HepG2 (cell line): ENCODE measurements around the gene MYL6. TPM values are rescaled to one million over a fixed set of nuclear protein-coding genes. Genes with fewer than 3 reads are reported as not detected.

Experiments used
- CBX1 ChIP-seq: IDR thresholded peaks from one replicate; pipeline ENCODE4 v1.6.1; 2016; ENCODE audit warnings: antibody characterized with exemption, low read depth
- CBX5 ChIP-seq: sonication (generic); formaldehyde crosslinking; IDR thresholded peaks from 2 replicates; pipeline ENCODE4 v1.4.0; 2020; ENCODE audit warnings: missing genetic modification reagents, borderline replicate concordance
- GPN1 ChIP-seq: sonication (generic); formaldehyde crosslinking; IDR thresholded peaks from 2 replicates; pipeline ENCODE4 v1.5.1; 2020; ENCODE audit warnings: missing genetic modification reagents, borderline replicate concordance
- HDAC1 ChIP-seq: sonication (generic); formaldehyde crosslinking; IDR thresholded peaks from 2 replicates; pipeline ENCODE4 v1.5.1; 2020; ENCODE audit warnings: mild to moderate bottlenecking, missing genetic modification reagents
- HMG20B ChIP-seq: conservative IDR thresholded peaks from 2 replicates; pipeline ENCODE4 v1.6.1; 2016; ENCODE audit warnings: missing genetic modification reagents, missing compliant biosample characterization
- KDM4B ChIP-seq: sonication (generic); formaldehyde crosslinking; IDR thresholded peaks from 2 replicates; pipeline ENCODE4 v1.4.0; 2020; ENCODE audit warnings: missing genetic modification reagents
- MTERF4 ChIP-seq: sonication (generic); formaldehyde crosslinking; IDR thresholded peaks from 2 replicates; pipeline ENCODE4 v1.8.0; 2023; ENCODE audit warnings: mild to moderate bottlenecking, missing genetic modification reagents
- NKX3-1 ChIP-seq: sonication (generic); formaldehyde crosslinking; IDR thresholded peaks from 2 replicates; pipeline ENCODE4 v1.5.0; 2020; ENCODE audit warnings: missing genetic modification reagents
- SATB2 ChIP-seq: sonication (generic); formaldehyde crosslinking; IDR thresholded peaks from 2 replicates; pipeline ENCODE4 v1.5.0; 2020; ENCODE audit warnings: missing genetic modification reagents
- TAF15 ChIP-seq: fragments of 200-400 bp; formaldehyde crosslinking; IDR thresholded peaks from one replicate; pipeline ENCODE4 v1.6.1; 2018; ENCODE audit warnings: mild to moderate bottlenecking, low read depth, low read length; ENCODE audit not compliant: poor library complexity, severe bottlenecking
- TCF12 ChIP-seq, 2 experiments: fragments of 450-650 bp in 1 of 2; sonication (generic) in 1 of 2; formaldehyde crosslinking in 1 of 2; IDR thresholded peaks; 2 replicates each; pipeline versions ENCODE4 v1.6.1 to v1.8.0; 2017 to 2022; ENCODE audit warnings: antibody characterized with exemption in 1 of 2, mild to moderate bottlenecking in 1 of 2, missing genetic modification reagents in 1 of 2, moderate library complexity in 1 of 2
- ZNF235 ChIP-seq: sonication (generic); formaldehyde crosslinking; IDR thresholded peaks from 2 replicates; pipeline ENCODE4 v1.8.1; 2023; ENCODE audit warnings: mild to moderate bottlenecking, missing genetic modification reagents, borderline replicate concordance
- ZNF282 ChIP-seq: fragments of 450-650 bp; IDR thresholded peaks from 2 replicates; pipeline ENCODE4 v1.6.1; 2018; ENCODE audit not compliant: partially characterized antibody
- ZNF577 ChIP-seq: sonication (generic); formaldehyde crosslinking; IDR thresholded peaks from 2 replicates; pipeline ENCODE4 v1.4.0; 2020; ENCODE audit warnings: mild to moderate bottlenecking, low read depth, missing genetic modification reagents, borderline replicate concordance
- ZNF629 ChIP-seq: sonication (generic); formaldehyde crosslinking; conservative IDR thresholded peaks from 2 replicates; pipeline ENCODE4 v1.5.0; 2020; ENCODE audit warnings: missing genetic modification reagents
- ZNF646 ChIP-seq: sonication (generic); formaldehyde crosslinking; IDR thresholded peaks from 2 replicates; pipeline ENCODE4 v1.9.0; 2021; ENCODE audit warnings: mild to moderate bottlenecking, missing genetic modification reagents
- ZNF737 ChIP-seq: sonication (generic); formaldehyde crosslinking; IDR thresholded peaks from 2 replicates; pipeline ENCODE4 v1.5.0; 2020; ENCODE audit warnings: missing genetic modification reagents, mild to moderate bottlenecking, borderline replicate concordance
- ZNF775 ChIP-seq: sonication (generic); formaldehyde crosslinking; IDR thresholded peaks from 2 replicates; pipeline ENCODE4 v1.4.0; 2020; ENCODE audit warnings: missing genetic modification reagents, mild to moderate bottlenecking, moderate library complexity, borderline replicate concordance
- ZSCAN25 ChIP-seq: sonication (generic); formaldehyde crosslinking; IDR thresholded peaks from 2 replicates; pipeline ENCODE4 v1.8.0; 2022; ENCODE audit warnings: mild to moderate bottlenecking, missing genetic modification reagents
- polyA plus RNA-seq, 8 experiments: library from polyadenylated mRNA; depleted of rRNA in 3 of 8; stranded (reverse) in 7 of 8; unstranded in 1 of 8; fragments of >200 nt; fragmentation: Illumina TruSeq in 4 of 8; extraction: Trizol in 4 of 8; gene quantifications; 2 replicates each; pipeline versions ENCODE4 v1.2.1 to v1.2.3, GENCODE V29; 2011 to 2016; ENCODE audit warnings: low read depth in 4 of 8, missing spikeins in 1 of 8, mixed read lengths in 1 of 8; ENCODE audit not compliant: insufficient read depth in 1 of 8
- total RNA-seq, 5 experiments: library from RNA; depleted of rRNA; stranded (reverse); fragments of >200 nt; fragmentation: Illumina TruSeq; extraction: Trizol; gene quantifications; 2 replicates each; pipeline ENCODE4 v1.2.3, GENCODE V29; 2016; ENCODE audit warnings: low read depth in 1 of 5
- TF ChIP-seq, protein P1 (sequence below): sonication (generic); formaldehyde crosslinking; IDR thresholded peaks from 2 replicates; pipeline ENCODE4 v1.5.0; 2020; ENCODE audit warnings: mild to moderate bottlenecking, missing genetic modification reagents, moderate library complexity

The MYL6 gene
- total and polyA plus RNA-seq, 2 of the 13 experiments (the other 11 are each of a cell fraction or from before 2014, with no cell fraction given) = 1,127 to 1,192 TPM

GRCh38 chr12:56116267-56117081, 41.7 kb upstream of the MYL6 start, which contains the start of gene RPL41 (continued):
- no peak for TF ChIP-seq ZNF737 (CRISPR knock-in tag)
- 0 out of 2 replicates have a peak, but pooled peaks have one; percentile 24 for TF ChIP-seq ZNF629 (CRISPR knock-in tag)
- TF ChIP-seq CBX5 (CRISPR knock-in tag) = peak; percentile 61; the same call in 1 of the 2 replicates
- TF ChIP-seq CBX1 = no peak
- TF ChIP-seq ZNF577 (CRISPR knock-in tag) = peak; percentile 80; the same call in 1 of the 2 replicates
- TF ChIP-seq, protein P1, sequence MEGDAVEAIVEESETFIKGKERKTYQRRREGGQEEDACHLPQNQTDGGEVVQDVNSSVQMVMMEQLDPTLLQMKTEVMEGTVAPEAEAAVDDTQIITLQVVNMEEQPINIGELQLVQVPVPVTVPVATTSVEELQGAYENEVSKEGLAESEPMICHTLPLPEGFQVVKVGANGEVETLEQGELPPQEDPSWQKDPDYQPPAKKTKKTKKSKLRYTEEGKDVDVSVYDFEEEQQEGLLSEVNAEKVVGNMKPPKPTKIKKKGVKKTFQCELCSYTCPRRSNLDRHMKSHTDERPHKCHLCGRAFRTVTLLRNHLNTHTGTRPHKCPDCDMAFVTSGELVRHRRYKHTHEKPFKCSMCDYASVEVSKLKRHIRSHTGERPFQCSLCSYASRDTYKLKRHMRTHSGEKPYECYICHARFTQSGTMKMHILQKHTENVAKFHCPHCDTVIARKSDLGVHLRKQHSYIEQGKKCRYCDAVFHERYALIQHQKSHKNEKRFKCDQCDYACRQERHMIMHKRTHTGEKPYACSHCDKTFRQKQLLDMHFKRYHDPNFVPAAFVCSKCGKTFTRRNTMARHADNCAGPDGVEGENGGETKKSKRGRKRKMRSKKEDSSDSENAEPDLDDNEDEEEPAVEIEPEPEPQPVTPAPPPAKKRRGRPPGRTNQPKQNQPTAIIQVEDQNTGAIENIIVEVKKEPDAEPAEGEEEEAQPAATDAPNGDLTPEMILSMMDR (CRISPR knock-in tag) = peak; percentile 17; the same call in 1 of the 2 replicates
- no peak for TF ChIP-seq MTERF4
- TF ChIP-seq HMG20B = peak; percentile 38; the same call in 1 of the 2 replicates
- TF ChIP-seq HDAC1 = peak; percentile 25; the same call in 1 of the 2 replicates
- TF ChIP-seq TAF15 = no peak
- TF ChIP-seq GPN1 (CRISPR knock-in tag) = no peak
- no peak for TF ChIP-seq ZNF282
- no peak for TF ChIP-seq TCF12 (IDR thresholded peaks at IDR 0.05)
- TF ChIP-seq TCF12 (CRISPR knock-in tag; IDR thresholded peaks at IDR 0.05) = peak; percentile 70; the same call in 1 of the 2 replicates
- TF ChIP-seq SATB2 (CRISPR knock-in tag) = no peak
- no peak; the same call in 1 of the 2 replicates for TF ChIP-seq ZNF775 (CRISPR knock-in tag)
- TF ChIP-seq ZNF646 (CRISPR knock-in tag) = no peak; the same call in 1 of the 2 replicates
- TF ChIP-seq ZNF235 (CRISPR knock-in tag) = peak; percentile 81; the same call in 1 of the 2 replicates
- TF ChIP-seq ZSCAN25 = peak; percentile 41
- TF ChIP-seq KDM4B (CRISPR knock-in tag) = 0 out of 2 replicates have a peak, but pooled peaks have one; percentile 54
- TF ChIP-seq NKX3-1 = peak; percentile 25; the same call in 1 of the 2 replicates
